Small intestine (tissue), 16 donors: ENCODE data around the gene FGF9. TPM values are rescaled to one million over a fixed set of nuclear protein-coding genes. Genes with fewer than 3 reads are reported as not detected.

Experiments
- DNase-seq, 2 donors: peaks; one replicate each; pipeline versions ENCODE4 v3.0.0 to v3.0.0-alpha.2; 2013
- FAIRE-seq: peaks from 2 replicates; lab custom pipeline; 2012; peaks lifted over from hg19 to GRCh38; lab: Jason Lieb, UNC
- H3K27ac ChIP-seq, 3 donors: one replicate each; pipeline ENCODE4 v1.5.1; 2013; ENCODE audit warnings: low read length in 2 of 3, mild to moderate bottlenecking in 2 of 3, control low read depth in 1 of 3, inconsistent platforms in 1 of 3, low read depth in 1 of 3, moderate library complexity in 1 of 3
- H3K27me3 ChIP-seq, 3 donors: one replicate each; pipeline ENCODE4 v1.6.1; 2013; ENCODE audit warnings: low read length in 3 of 3, inconsistent platforms in 1 of 3; ENCODE audit not compliant: control insufficient read depth in 3 of 3, insufficient read depth in 3 of 3
- H3K36me3 ChIP-seq, 3 donors: one replicate each; pipeline ENCODE4 v1.6.1; 2013; ENCODE audit warnings: low read length in 3 of 3, inconsistent platforms in 1 of 3, low read depth in 1 of 3, mild to moderate bottlenecking in 1 of 3, moderate library complexity in 1 of 3; ENCODE audit not compliant: control insufficient read depth in 3 of 3, insufficient read depth in 2 of 3
- H3K4me1 ChIP-seq, 3 donors: one replicate each; pipeline ENCODE4 v1.6.1; 2013; ENCODE audit warnings: low read length in 2 of 3, inconsistent platforms in 1 of 3, low read depth in 1 of 3, mild to moderate bottlenecking in 1 of 3, moderate library complexity in 1 of 3; ENCODE audit not compliant: control insufficient read depth in 3 of 3, insufficient read depth in 2 of 3
- H3K4me3 ChIP-seq, 3 donors: one replicate each; pipeline ENCODE4 v1.5.1; 2013; ENCODE audit warnings: low read length in 3 of 3, control low read depth in 1 of 3, inconsistent platforms in 1 of 3, low read depth in 1 of 3, mild to moderate bottlenecking in 1 of 3, moderate library complexity in 1 of 3
- H3K9me3 ChIP-seq, 2 donors: one replicate each; pipeline ENCODE4 v1.6.1; 2013; ENCODE audit warnings: low read depth in 1 of 2, low read length in 1 of 2; ENCODE audit not compliant: control insufficient read depth in 2 of 2, insufficient read depth in 1 of 2
- WGBS, 3 donors: extraction: QIAGEN DNeasy Blood & Tissue Kit; methylation state at CpG; one replicate each; pipeline ENCODE4 v1.1.7; 2013; 5-methylcytosine and 5-hydroxymethylcytosine counted together
- long read RNA-seq, 10 donors: transcript quantifications; one replicate each; lab custom pipeline, GENCODE V29; 2026
- polyA plus RNA-seq, 4 donors: library from polyadenylated mRNA; stranded (reverse) in 3 of 4; unstranded in 1 of 4; fragments of 200-250 nt in 3 of 4; fragments of 120-200 nt in 1 of 4; gene quantifications; one replicate each; pipeline versions ENCODE4 v1.2.1 to v1.2.3, GENCODE V29; 2013
- donor health status: healthy with polysubstance abuse.
- donor health status: control.
- donor health status: control.
- donor health status: Bipolar disorder and iron deficiency.
- donor health status: healthy.

FGF9 gene
- polyA plus RNA-seq: 10 to 100 TPM in 1 of 4 donors, under 1 TPM in 3; 0.22 to 15.2 (median 0.34) TPM
- long read RNA-seq, donor 1, full-length matches to known transcripts: 3 of 3 reads
- long read RNA-seq, donor 1, partial matches to known transcripts: 0 of 3 reads
- long read RNA-seq, donor 1, other reads (novel, unspliced or antisense): 0 of 3 reads
- long read RNA-seq, donor 2, full-length matches to known transcripts: 1 of 1 reads
- long read RNA-seq, donor 2, partial matches to known transcripts: 0 of 1 reads
- long read RNA-seq, donor 2, other reads (novel, unspliced or antisense): 0 of 1 reads
- long read RNA-seq, donor 3, full-length matches to known transcripts: 1 of 1 reads
- long read RNA-seq, donor 3, partial matches to known transcripts: 0 of 1 reads
- long read RNA-seq, donor 3, other reads (novel, unspliced or antisense): 0 of 1 reads
- long read RNA-seq, donor 4: 0 reads
- long read RNA-seq, donor 5, full-length matches to known transcripts: 3 of 3 reads
- long read RNA-seq, donor 5, partial matches to known transcripts: 0 of 3 reads
- long read RNA-seq, donor 5, other reads (novel, unspliced or antisense): 0 of 3 reads
- long read RNA-seq, donor 6: 0 reads
- long read RNA-seq, donor 7: 0 reads
- long read RNA-seq, donor 8: 0 reads
- long read RNA-seq, donor 9: 0 reads
- long read RNA-seq, donor 10, full-length matches to known transcripts: 2 of 2 reads
- long read RNA-seq, donor 10, partial matches to known transcripts: 0 of 2 reads
- long read RNA-seq, donor 10, other reads (novel, unspliced or antisense): 0 of 2 reads

GRCh38 chr13:21670883-21671619, at the start of gene FGF9:
FGF9 (plus strand) TSS chr13:21671073; CDS start chr13:21671913, 840 bp downstream.
- peaks cover 3 to 5% (median 4%) of the 10 kb centered on the region in 3 donors for H3K4me1 ChIP-seq
- H3K4me3 ChIP-seq: peak within 1 kb of the TSS; percentile 54 to 84 (median 62)
- peaks cover 0 to 14% (median 9%) of the 10 kb centered on the region in 3 donors for H3K27me3 ChIP-seq
- no peaks in the 10 kb centered on the region for H3K36me3 ChIP-seq
- peak within 1 kb of the TSS in 2 of 3 donors; percentile 50 to 88 for H3K27ac ChIP-seq
- FAIRE-seq: no peak
- DNase-seq: peak; percentile 81 to 95
- H3K9me3 ChIP-seq: no peaks in the 10 kb centered on the region
- 0% methylated on average over 62 of the region's 62 CpGs for WGBS, 3 donors

- no peaks in the 10 kb centered on the region for H3K27me3 ChIP-seq
- H3K36me3 ChIP-seq: no peaks in the 10 kb centered on the region
- no peaks in the 10 kb centered on the region for H3K9me3 ChIP-seq
- FAIRE-seq: no peak
- H3K27ac ChIP-seq: no peak overlapping the region
- H3K4me3 ChIP-seq: peak overlapping the region in 1 of 3 donors; percentile 7
- DNase-seq: peak; percentile 64 to 65
- WGBS, 3 donors: 21 to 46% (median 34%) methylated on average over 8 of the region's 8 CpGs
- no peaks in the 10 kb centered on the region for H3K4me1 ChIP-seq
Measured at GRCh38 chr13:21625366-21625765, 45.5 kb upstream of the FGF9 start.

GRCh38 chr13:21632196-21632595, 38.7 kb upstream of the FGF9 start:
- FAIRE-seq (no peak), DNase-seq (peak in 1 of 2 donors; percentile 17)
- Histone ChIP-seq H3K27ac (peak overlapping the region in 1 of 3 donors; percentile 28), H3K4me1 (peaks cover 0 to 22% (median 2%) of the 10 kb centered on the region in 3 donors), H3K9me3 (no peaks in the 10 kb centered on the region), H3K27me3 (no peaks in the 10 kb centered on the region), H3K36me3 (no peaks in the 10 kb centered on the region), H3K4me3 (no peak overlapping the region)

- Histone ChIP-seq H3K4me3 (no peak overlapping the region), H3K27me3 (no peaks in the 10 kb centered on the region), H3K4me1 (peaks cover 0 to 31% (median 2%) of the 10 kb centered on the region in 3 donors), H3K36me3 (no peaks in the 10 kb centered on the region), H3K27ac (peak overlapping the region in 1 of 3 donors; percentile 88), H3K9me3 (no peaks in the 10 kb centered on the region)
- WGBS, 3 donors: 23 to 58% (median 43%) methylated on average over 3 of the region's 3 CpGs
- peak; percentile 37 to 87 for DNase-seq
- FAIRE-seq: no peak
Measured at GRCh38 chr13:21636656-21637055, 34.2 kb upstream of the FGF9 start.

GRCh38 chr13:21637296-21637695, 33.6 kb upstream of the FGF9 start:
- WGBS, 3 donors: 11 to 62% (median 35%) methylated on average over 13 of the region's 13 CpGs
- H3K27ac ChIP-seq: peak overlapping the region in 2 of 3 donors; percentile 72 to 88
- no peaks in the 10 kb centered on the region for H3K36me3 ChIP-seq
- DNase-seq (peak; percentile 83 to 93), FAIRE-seq (no peak)
- no peak overlapping the region for H3K4me3 ChIP-seq
- H3K4me1 ChIP-seq: peaks cover 0 to 28% (median 2%) of the 10 kb centered on the region in 3 donors
- H3K9me3 ChIP-seq: no peaks in the 10 kb centered on the region
- no peaks in the 10 kb centered on the region for H3K27me3 ChIP-seq

- 31 to 40% (median 33%) methylated on average over 6 of the region's 6 CpGs for WGBS, 3 donors
- Histone ChIP-seq H3K27ac (peak overlapping the region in 1 of 3 donors; percentile 88), H3K27me3 (no peaks in the 10 kb centered on the region), H3K4me1 (peaks cover 0 to 25% (median 2%) of the 10 kb centered on the region in 3 donors), H3K4me3 (no peak overlapping the region), H3K9me3 (no peaks in the 10 kb centered on the region), H3K36me3 (no peaks in the 10 kb centered on the region)
- DNase-seq (peak; percentile 49 to 63), FAIRE-seq (peak; percentile 26)
Measured at GRCh38 chr13:21638319-21639282, 32.3 kb upstream of the FGF9 start.

- Histone ChIP-seq H3K4me1 (peaks cover 0 to 25% (median 2%) of the 10 kb centered on the region in 3 donors), H3K4me3 (no peak overlapping the region), H3K27ac (no peak overlapping the region), H3K27me3 (no peaks in the 10 kb centered on the region), H3K9me3 (peaks cover 0 to 3% of the 10 kb centered on the region in 2 donors), H3K36me3 (no peaks in the 10 kb centered on the region)
- WGBS, 3 donors: 79 to 88% (median 85%) methylated on average over 5 of the region's 5 CpGs
- FAIRE-seq (no peak), DNase-seq (no peak)
Measured at GRCh38 chr13:21639561-21639960, 31.3 kb upstream of the FGF9 start.
